HG02798 (cell line): Measurements from ENCODE around the gene ALPK3.

Source experiments
- ATAC-seq: cut with Tn5 transposase; IDR thresholded peaks from one replicate; pipeline ENCODE4 v1.9.1; 2021; ENCODE audit warnings: mild to moderate bottlenecking; ENCODE audit not compliant: unreplicated experiment, poor library complexity

The ALPK3 gene

DNA sequence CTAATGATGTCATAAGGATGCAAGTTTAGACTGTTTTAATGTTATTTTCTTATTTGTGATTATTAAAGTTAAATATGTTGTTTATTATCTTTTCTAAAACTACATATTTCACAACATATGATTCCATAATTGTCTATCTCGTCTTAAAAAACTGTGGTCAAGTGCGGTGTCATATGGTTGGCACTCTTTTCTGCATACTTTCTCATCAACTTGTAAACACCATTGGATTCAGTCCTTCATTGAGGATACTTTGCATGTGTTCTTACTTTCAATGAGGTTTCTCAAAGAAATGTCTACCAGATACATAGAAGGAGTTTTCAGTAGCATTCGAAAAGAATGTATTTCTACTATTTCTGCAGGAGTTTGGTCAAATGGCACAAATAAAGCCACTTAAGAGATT is 22.0 kb upstream of the ALPK3 start:
- ATAC-seq, result no peak

DNA sequence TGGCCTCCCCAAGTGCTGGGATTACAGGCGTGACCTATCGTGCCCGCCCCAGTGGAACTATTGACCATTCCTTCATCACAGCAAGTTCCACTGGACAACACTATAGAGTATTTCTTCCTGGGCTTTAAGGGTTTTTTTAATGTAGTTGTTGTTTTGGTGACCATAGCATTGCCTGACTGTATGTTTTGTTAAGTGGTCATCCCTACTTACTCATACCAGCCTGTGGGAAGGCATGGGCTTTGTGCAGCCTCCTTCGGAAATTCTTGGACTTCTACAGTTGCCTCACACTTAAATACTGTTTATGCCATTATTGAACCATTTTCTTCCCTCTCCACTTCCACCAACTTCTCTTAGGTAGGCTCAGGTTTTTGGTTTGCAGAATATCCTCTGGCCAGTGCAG is 19.9 kb upstream of the ALPK3 start:
- ATAC-seq, result no peak

DNA sequence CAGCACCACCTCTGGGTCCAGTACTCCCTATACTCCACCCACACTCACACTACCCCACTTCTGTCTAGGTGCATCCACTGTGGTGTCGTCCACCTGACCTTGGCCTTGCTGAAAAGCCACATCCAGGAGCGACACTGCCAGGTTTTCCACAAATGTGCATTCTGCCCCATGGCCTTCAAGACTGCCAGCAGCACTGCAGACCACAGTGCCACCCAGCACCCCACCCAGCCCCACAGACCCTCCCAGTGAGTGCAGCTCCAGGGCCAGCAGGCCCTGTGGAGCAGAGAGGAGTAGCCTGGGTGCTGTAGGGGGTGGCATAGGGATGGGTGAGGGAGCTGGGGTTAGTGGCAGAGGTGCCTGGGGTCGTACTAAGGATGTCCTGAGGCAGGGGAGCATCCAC is 19.4 kb upstream of the ALPK3 start:
- ATAC-seq, result no peak

DNA sequence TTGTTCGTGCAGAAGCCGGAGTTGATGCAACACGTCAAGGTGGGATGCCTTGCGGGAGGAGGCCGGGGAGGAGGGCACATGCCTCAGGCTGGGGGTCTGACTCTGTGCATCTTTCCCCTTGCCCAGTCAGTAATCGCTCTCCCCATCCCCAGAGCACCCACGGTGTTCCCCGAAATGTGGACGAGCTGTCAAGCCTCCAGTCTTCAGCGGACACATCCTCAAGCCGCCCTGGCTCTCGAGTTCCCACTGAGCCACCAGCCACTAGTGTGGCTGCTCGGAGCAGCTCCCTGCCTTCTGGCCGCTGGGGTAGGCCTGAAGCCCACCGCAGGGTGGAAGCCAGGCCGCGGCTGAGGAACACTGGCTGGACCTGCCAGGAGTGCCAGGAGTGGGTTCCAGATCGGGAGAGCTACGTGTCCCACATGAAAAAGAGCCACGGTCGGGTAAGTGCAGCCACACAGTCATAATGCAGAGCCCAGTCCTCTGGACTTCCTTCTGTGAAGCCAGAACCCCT is 18.7 kb upstream of the ALPK3 start:
- ATAC-seq, result no peak

DNA sequence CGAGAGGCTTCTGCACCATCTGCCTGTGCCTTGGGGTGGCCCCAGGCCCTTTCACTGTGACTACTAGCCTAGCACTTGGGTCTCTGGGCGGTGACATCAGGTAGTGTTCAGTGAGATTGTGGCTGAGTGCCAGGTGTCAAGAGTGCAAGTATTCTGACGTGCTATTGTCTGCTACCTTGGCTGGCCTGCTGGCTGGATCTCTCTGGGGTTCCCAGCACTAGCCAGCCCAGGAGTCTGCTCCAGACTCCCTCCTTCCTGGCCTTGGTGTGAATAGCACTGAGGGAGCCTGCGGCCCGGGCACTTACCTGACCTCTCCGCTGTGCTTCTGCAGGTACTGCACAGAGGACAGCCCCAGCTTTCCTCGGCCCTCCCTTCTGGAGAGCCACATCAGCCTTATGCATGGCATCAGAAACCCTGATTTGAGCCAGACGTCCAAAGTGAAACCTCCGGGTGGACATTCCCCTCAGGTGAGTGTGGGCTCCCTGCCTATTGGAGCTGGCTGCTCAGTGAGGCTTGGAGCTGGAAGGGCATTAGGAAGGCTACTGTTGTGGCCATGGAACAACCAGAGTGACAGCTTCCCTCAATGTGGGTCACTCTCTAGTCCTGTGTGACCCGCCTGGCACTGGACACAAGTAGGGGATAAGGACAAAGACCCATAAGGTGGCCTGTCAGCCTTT is 17.5 kb upstream of the ALPK3 start:
- no peak for ATAC-seq

DNA sequence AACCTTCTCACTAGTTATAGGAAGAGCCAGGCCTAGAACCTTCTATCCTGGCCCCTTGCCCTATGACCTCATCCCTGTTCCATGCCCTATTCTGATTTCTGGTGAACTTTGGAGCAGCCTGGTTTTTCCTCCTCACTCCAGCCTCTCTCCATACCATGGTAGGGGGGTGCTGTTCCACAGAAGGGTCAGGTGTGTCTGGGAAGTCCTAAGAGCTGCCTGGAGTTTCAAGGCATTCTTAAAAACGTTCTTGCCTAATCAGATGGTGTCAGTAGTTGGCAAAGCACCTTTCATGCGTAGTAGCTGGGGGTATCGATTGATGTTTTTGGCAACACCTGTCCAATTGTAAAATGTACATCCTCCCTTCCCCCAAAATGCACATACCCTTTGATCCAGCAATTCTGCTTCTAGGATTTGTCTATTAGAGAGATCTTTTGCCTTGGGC is 16.8 kb upstream of the ALPK3 start:
- no peak for ATAC-seq

DNA sequence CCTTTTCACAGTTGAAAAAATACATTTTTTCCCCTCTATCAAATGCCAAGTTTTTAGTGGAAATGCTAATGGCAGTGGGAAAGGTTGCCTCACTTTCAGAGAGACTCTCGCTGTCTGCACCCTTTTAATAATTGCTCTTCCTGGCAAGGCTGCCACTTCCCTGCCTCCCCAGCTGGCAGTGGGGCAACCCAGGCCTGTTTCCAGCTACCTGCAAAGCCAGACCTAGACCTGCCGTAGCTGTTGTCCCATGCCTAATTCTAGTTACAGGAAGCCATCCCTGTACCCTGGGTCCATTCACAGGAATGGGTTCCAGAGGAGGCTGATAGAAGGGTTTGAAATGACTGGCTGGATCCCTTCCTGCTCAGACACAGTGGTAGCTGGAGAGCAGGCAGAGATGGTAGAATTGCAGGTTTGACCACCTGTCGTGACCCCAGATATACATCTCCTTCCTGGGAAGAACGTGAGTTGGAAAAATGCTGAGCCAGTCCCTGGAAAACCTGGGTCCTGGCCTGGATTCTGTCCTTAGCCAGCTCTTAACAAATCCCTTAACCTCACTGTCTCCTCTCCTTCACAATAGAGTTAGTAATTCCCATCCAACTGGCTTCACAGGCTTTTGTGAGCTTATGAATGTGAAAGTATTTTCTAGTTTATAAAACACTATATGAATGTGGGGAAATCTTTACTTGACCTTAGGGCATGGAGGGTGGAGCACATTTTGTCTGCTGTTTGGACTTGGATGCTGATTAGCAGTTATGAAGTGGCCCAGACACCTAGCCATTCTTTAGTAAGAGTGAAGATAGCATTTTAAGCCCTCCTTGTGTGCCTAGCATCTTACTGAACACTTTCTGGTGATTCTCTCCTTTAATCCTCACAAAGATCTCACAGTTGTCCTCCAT is 12.9 kb upstream of the ALPK3 start:
- ATAC-seq, result no peak

DNA sequence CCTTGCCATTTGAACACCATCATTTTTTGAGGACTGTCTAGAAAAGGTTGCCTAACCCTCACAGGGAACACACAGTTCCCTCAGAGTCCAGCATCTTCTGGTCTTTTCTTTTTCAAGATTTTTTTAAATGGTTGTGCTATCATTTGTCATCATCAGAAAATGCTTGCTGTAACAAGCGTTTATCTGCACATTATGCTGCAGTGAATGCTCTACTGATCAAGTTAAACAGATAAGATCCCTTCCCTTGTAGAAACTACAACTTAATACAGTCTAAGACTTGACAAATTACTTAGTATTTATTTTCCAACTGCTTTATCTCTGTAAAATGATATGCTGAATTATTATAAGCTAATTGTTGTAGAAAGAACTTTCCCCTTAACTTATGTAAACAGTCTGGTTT is 11.9 kb upstream of the ALPK3 start:
- ATAC-seq, result no peak

DNA sequence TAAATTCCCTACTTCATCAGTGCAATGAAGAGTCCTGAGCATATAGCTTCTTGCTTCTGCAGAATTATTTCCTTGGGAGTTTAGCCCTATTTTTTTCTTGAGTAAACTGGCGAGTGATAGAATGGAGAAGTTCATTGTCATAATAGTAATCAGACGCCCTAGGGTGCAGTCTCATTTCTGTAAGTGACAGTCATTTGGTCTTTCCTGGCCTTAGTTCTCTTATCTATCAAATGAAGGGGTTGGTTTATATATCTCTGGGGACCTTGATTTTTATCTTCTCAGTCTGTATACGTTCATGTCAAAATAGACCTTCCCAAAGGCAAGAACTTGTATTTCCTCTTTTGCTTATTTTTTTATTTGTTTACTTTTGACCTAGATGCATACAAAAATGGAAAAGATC is 9.9 kb upstream of the ALPK3 start:
- ATAC-seq, result no peak

DNA sequence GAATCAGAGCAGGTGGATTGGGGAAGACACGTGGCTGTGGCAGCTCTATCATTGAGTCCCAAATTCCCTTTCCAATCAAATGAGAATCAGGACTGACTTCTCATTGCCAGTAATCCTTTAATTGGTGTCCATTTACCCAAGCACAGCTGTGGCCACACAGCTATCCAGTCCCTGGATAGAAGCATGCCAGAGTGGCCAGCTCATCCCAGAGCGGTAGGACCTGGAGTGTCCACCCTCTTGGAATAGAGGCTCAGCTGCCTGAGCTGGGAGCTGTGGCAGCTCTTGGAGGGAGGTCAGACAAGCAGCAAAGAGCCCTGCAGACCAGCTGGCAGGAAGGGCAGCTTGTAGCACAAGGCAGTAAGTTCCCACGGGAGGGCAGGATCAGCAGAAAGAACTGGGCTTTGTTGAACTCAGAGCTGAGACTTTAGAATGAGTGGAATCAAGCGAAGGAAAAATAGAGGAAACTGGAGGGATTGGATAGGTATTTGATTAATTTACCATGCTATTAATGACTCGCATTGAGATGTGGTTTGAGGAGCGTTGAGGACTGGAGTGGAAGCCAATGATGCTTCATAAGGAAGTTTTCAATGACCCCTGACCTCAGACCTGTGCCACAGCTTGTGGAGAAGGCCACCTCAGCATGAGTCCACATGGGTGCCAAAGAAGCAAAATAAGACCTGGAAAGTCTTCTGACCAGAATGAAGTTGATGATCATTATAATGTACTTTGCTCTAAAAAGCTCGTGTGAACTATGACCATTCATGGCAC is 6.9 kb upstream of the ALPK3 start:
- no peak for ATAC-seq

DNA sequence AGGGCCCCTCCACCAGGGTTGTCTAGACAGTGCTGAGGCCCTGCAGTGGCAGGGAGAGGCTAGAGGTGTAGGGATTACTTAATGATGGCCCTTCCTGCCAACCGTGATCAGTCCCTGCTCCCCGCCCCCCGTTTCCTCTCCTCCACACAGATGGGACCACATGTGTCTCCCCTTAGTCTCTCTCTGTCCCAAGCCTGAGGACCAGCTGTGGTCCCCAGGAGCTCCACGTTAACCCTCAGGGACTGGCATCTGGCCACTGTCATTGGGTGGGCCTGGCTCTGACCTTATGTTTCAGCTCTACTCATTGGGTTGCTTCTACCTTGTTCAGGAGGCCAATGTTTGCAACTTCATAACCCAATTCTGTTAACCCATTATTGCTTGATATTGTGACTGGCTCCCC is 6.0 kb upstream of the ALPK3 start:
- no peak for ATAC-seq

DNA sequence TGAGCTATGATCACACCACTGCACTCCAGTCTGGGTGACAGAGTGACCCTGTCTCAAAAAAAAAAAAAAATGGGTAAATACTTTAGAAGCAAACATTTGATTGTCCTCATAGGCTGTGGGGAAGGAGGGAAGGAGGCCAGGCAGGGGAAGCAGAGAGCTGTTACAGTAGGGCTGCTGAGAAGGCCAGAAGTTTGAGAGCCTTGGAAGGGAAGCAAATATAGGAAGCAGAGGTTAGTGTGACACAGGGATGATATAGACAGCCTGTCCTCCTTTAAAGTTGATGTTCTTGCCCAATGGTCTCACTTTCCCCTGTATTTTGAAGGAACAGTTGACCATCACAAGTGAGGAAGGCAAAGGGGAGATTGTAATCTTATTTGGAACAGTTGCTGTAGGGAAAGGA is 5.3 kb upstream of the ALPK3 start:
- no peak for ATAC-seq

DNA sequence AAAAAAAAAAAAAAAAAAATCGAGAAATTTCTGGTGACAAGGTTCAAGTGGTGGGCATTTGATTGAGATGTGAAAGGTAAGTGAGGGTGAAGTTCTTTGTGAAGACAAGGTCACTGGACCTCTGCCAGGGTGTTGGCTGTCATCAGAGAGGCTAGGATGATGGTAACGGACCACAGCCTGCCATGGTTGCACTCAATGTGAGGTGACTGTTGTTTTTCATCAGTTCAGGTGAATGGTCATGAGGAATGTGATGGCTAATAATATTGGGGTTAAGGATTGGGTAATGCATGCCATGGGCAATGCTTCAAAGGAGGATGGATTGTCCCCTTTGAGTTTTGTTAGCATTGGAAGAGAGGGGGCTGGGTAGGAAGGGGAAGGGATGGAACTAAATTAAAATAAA is 4.3 kb upstream of the ALPK3 start:
- no peak for ATAC-seq

DNA sequence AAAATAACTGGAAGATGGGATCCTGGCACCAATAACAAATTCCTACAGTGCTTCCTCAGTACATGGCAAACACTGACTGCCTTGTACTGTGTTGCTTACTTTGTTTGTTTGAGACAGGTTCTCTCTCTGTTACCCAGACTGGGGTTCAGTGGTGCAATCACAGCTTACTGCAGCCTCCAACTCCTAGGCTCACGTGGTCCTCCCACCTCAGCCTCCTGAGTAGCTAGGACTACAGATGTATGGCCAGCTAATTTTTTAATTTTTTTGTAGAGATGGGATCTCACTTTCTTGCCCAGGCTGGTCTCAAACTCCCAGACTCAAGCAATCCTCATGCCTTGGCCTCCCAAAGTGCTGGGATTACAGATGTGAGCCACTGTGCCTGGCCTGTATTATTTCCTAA is 3.7 kb upstream of the ALPK3 start:
- ATAC-seq, result no peak

DNA sequence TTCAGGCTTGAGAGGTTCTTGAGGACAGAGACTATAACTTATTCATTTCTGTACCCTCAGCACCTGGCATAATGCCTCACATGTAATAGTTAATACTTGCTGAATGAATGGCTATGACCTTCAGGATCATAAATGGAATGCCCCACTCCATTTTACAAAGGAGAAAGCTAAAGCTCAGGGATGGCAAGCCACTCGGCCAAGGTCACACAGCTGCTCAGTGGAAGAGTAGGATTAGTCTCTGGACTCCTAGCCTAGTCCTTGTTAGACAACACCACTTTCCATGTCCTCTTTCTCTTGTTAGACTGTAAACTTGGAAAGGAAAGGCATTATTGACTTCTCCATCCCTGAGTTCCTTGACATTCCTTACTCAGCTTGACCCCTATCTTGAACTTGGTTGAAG is 3.2 kb upstream of the ALPK3 start:
- ATAC-seq, result no peak

DNA sequence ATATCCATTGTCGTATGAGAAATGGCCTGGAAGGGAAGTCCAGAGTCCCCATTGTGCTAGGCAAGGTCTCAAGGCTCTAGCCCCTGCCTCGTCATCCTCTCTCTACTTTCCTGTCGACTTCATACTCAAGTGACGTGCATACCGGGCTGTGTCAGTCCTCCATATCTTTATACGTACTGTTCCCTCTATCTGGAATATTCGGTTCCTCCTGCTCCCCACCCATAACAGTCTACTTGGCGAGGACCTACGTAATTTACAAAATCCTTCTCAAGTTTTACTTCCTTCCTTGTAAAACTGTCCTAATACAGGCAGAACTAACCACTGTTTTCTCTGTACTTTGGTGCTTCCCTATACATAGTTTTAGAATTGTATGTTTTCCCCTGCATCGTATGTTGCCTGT is 2.2 kb upstream of the ALPK3 start:
- no peak for ATAC-seq

DNA sequence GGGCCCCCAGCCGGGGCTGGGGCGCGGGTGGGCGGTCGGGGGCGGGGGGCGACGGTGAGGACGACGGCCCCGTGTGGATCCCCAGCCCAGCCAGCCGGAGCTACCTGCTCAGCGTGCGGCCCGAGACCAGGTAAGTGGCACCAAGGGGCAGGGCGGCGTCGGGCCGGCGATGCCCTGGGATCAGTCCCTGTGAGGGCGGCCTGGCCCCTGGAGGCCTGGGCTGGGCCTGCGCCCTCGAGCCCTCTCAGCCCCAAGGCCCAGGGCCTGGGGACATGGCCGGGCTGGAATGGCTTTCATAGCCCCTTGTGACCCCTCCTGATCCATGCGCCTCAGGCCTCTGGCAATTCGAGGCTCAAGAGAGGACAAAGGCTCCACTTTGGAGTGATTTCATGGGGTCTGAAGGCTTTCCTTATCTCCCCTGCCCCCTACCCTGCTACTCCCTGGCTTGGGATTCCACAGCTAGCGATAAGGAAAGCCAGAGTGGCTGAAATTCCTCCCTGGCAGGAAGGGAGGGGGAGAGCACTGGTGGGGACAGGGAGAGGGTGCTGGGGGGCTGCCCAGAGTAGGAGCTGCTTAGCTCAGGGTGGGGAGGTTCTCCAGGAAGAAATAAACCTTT is 418 bp downstream of the ALPK3 start:
- ATAC-seq, result no peak

DNA sequence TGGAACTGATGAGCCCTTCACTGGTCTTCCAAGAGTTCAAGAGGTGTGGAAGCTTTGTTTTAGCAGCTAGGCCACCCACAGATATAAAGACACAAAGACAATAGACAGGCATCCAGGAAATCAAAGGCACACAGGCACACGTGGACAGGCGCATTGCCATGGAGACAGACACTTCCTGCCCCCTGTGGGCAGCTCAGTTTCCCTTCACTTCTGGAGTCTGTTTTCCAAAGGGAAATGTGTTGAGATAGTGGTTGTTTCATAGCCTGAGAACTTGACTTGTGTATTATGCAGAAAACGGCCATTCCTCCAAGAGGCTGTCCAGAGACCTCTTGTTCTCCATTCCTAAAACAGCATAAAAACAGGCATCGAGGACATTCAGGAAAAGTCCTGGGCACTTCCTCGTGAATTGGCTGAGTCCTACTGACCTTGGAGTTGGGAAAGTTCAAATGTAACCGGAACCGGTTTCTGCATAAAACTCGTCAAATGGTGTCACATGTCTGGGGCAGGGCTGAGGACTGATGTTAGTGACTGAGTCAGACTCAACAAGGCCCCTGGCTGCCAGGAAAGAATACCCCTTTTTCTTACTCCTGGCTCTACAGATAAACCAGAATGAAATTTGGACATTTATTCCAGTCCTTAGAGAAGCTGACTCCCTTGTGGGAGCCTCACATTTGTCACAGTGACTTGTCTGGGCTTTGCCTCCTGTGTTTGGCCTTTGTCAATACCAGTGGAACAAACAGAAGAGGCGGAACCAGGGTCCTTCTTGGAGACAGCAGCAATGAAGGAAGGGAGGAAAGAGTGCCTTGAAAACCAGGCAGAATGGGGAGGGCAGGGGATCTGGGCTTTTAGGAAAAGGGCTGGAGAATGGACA is 1.3 kb downstream of the ALPK3 start:
- ATAC-seq, result no peak

DNA sequence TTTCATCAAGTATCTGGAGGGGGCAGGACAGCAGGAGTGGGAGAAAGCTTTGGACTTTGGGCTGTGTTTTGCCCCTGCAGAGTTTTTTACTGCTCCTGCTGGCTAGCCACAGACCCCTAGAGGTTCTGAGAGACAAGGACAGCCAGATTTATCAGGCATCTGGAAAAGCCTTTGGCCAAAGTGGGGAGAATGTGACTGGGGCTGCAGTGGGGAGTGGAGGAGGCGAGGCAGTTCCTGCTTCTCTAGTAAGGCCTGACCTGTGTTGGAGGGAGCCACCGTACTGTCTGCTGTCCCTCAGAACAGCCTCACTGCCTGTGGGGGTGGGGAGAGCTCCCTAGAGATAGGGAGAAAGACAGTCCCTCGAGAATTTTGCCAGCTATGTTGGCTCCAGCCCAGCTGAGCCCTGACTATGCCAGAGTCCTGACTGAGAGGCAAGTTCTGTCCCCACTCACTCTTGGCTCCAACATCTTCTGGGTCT is 2.2 kb downstream of the ALPK3 start:
- ATAC-seq, result no peak
